ENCODE measurements around the gene EPS8L2. TPM values are rescaled to one million over a fixed set of nuclear protein-coding genes. Genes with fewer than 3 reads are reported as not detected.
A peak's percentile ranks its signal among the peaks of the same experiment; 100 is the strongest.

Gene EPS8L2
- total and polyA plus RNA-seq, 9 of the 15 experiments (the other 6 are each of a cell fraction or from before 2014, with no cell fraction given): 0.75 to 17.0 (median 3.7) TPM

DNA sequence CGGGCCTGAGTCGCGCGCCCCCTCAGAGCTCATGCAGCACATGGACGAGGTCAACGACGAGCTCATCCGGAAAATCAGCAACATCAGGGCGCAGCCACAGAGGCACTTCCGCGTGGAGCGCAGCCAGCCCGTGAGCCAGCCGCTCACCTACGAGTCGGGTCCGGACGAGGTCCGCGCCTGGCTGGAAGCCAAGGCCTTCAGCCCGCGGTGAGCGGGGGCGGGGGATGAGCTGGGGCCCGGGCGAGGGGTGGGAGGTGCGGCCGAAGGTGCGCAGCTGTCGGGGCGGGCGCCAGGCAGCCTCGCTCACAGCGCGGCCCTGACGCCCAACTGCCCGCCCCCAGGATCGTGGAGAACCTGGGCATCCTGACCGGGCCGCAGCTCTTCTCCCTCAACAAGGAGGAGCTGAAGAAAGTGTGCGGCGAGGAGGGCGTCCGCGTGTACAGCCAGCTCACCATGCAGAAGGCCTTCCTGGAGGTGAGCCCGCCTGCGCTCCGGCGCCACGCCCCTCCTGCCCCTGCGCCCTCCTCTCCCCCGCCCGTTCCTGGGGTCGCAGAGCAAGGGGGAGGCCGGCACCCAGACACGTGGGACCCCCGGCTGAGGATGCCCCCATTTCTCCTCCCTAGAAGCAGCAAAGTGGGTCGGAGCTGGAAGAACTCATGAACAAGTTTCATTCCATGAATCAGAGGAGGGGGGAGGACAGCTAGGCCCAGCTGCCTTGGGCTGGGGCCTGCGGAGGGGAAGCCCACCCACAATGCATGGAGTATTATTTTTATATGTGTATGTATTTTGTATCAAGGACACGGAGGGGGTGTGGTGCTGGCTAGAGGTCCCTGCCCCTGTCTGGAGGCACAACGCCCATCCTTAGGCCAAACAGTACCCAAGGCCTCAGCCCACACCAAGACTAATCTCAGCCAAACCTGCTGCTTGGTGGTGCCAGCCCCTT, 20.5 kb downstream of the EPS8L2 start (continued):
- TF ChIP-seq PCBP1 (IDR thresholded peaks at IDR 0.05; ENCODE audit: low read depth, low read length, poor library complexity, severe bottlenecking) (peak; percentile 65), SRSF7 (optimal IDR thresholded peaks at IDR 0.05; ENCODE audit: low read depth, low read length) (no peak), DACH1 (IDR thresholded peaks at IDR 0.05; ENCODE audit: partially characterized antibody) (peak; percentile 32), KAT7 (CRISPR knock-in tag; IDR thresholded peaks at IDR 0.05; ENCODE audit: borderline replicate concordance) (peak; percentile 11; the same call in 1 of the 2 replicates), TAF1 (IDR thresholded peaks at IDR 0.05; ENCODE audit: control insufficient read depth, extremely low read depth, insufficient read depth, low read length, severe bottlenecking) (peak; percentile 45), SMAD2 (IDR thresholded peaks at IDR 0.05; ENCODE audit: low read depth, low read length) (no peak), RNF2 (IDR thresholded peaks at IDR 0.05) (peak; percentile 42; the same call in 1 of the 2 replicates), LCOR (CRISPR knock-in tag; IDR thresholded peaks at IDR 0.05) (0 out of 2 replicates have a peak, but pooled peaks have one; percentile 61), ATF1 (CRISPR knock-in tag; IDR thresholded peaks at IDR 0.05) (no peak), ATF1 (tag; IDR thresholded peaks at IDR 0.05) (peak; percentile 42; the same call in 1 of the 2 replicates), ZNF766 (CRISPR knock-in tag; conservative IDR thresholded peaks at IDR 0.05) (no peak; the same call in 1 of the 2 replicates), NCOA6 (IDR thresholded peaks at IDR 0.05) (peak; percentile 82), XRCC4 (IDR thresholded peaks at IDR 0.05; ENCODE audit: extremely low read depth, insufficient read depth, insufficient read length) (no peak), ZFP1 (CRISPR knock-in tag; IDR thresholded peaks at IDR 0.05) (no peak), PURB (CRISPR knock-in tag; IDR thresholded peaks at IDR 0.05; ENCODE audit: low read depth) (no peak), NRF1 (conservative IDR thresholded peaks at IDR 0.05 in 1 of 2, IDR thresholded peaks at IDR 0.05 in 1 of 2) (peak; percentile 79 to 81), GATAD2A (IDR thresholded peaks at IDR 0.05) (no peak; the same call in 1 of the 2 replicates)
- TF ChIP-seq, protein P1, sequence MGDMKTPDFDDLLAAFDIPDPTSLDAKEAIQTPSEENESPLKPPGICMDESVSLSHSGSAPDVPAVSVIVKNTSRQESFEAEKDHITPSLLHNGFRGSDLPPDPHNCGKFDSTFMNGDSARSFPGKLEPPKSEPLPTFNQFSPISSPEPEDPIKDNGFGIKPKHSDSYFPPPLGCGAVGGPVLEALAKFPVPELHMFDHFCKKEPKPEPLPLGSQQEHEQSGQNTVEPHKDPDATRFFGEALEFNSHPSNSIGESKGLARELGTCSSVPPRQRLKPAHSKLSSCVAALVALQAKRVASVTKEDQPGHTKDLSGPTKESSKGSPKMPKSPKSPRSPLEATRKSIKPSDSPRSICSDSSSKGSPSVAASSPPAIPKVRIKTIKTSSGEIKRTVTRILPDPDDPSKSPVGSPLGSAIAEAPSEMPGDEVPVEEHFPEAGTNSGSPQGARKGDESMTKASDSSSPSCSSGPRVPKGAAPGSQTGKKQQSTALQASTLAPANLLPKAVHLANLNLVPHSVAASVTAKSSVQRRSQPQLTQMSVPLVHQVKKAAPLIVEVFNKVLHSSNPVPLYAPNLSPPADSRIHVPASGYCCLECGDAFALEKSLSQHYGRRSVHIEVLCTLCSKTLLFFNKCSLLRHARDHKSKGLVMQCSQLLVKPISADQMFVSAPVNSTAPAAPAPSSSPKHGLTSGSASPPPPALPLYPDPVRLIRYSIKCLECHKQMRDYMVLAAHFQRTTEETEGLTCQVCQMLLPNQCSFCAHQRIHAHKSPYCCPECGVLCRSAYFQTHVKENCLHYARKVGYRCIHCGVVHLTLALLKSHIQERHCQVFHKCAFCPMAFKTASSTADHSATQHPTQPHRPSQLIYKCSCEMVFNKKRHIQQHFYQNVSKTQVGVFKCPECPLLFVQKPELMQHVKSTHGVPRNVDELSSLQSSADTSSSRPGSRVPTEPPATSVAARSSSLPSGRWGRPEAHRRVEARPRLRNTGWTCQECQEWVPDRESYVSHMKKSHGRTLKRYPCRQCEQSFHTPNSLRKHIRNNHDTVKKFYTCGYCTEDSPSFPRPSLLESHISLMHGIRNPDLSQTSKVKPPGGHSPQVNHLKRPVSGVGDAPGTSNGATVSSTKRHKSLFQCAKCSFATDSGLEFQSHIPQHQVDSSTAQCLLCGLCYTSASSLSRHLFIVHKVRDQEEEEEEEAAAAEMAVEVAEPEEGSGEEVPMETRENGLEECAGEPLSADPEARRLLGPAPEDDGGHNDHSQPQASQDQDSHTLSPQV (IDR thresholded peaks at IDR 0.05): peak; percentile 69; the same call in 1 of the 2 replicates
- TF ChIP-seq, protein P2, sequence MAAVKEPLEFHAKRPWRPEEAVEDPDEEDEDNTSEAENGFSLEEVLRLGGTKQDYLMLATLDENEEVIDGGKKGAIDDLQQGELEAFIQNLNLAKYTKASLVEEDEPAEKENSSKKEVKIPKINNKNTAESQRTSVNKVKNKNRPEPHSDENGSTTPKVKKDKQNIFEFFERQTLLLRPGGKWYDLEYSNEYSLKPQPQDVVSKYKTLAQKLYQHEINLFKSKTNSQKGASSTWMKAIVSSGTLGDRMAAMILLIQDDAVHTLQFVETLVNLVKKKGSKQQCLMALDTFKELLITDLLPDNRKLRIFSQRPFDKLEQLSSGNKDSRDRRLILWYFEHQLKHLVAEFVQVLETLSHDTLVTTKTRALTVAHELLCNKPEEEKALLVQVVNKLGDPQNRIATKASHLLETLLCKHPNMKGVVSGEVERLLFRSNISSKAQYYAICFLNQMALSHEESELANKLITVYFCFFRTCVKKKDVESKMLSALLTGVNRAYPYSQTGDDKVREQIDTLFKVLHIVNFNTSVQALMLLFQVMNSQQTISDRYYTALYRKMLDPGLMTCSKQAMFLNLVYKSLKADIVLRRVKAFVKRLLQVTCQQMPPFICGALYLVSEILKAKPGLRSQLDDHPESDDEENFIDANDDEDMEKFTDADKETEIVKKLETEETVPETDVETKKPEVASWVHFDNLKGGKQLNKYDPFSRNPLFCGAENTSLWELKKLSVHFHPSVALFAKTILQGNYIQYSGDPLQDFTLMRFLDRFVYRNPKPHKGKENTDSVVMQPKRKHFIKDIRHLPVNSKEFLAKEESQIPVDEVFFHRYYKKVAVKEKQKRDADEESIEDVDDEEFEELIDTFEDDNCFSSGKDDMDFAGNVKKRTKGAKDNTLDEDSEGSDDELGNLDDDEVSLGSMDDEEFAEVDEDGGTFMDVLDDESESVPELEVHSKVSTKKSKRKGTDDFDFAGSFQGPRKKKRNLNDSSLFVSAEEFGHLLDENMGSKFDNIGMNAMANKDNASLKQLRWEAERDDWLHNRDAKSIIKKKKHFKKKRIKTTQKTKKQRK (IDR thresholded peaks at IDR 0.05; ENCODE audit: borderline replicate concordance, low read depth, low read length): no peak
